Measurements from ENCODE around the gene LCLAT1.

LCLAT1 gene

DNA sequence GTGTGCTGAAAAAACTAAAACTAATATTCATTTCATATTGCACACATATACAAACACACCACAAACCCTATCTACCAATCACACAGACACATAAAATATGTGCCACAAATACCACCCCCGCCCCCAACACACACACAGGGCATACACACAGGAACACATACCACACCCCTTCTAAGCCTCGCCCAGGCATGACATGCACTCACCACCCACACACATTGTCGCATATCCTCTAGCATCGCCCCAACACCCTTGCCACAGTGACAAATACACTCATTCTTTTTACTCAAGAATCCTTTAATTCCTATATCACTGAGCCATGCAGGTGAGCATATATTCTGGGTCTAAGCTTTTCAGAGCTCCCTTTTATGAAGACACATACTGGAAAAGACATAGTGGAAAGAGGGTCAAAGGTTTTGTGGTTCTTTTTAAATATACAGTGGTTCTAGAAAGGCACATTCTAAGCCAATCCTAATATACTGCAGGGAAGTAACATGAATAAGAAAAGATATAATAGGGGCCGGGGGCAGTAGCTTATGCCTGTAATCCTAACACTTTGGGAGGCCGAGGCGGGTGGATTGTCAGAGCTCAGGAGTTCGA lies 24.5 kb upstream of the LCLAT1 start:
- DNase-seq (ENCODE audit: low spot score) = peak; percentile 99

DNA sequence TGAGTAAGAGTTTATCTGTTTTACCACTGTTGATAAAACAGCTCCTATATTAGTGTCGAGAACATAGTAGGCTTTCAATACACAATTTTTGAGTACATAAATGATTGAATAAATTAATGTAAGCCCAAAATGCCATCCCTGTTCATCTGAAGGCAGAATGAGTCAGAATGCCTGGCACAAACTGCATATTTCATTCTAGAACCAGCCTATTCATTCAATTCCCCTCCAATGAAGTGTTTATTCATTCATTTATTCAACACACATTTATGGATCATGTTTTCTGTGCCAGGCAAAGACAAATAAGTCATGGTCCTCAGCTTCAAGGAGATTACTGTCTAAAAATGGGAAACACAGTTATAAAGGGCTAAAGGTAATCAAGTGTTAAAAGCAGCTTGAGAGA lies 22.8 kb upstream of the LCLAT1 start:
- DNase-seq (ENCODE audit: low spot score) = no peak

DNA sequence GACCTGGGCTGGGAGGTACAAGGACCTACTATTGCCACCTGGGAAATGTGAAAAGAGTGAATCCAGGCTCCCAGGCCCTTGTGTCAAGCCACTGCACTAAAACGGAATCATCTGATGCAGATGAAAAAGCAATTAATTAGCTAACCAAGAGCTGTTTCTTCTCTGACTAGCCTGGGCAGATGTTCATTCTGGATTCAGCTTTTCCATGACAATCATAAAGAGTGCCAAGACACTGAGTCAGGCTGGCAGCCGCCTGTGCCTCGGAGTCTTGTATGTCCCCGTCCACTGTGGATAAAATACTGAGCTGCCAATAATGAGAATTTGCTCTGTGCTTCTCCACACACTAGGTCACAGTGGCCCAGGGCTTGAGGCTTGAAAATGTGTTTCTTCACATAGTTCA lies 21.7 kb upstream of the LCLAT1 start:
- no peak for DNase-seq (ENCODE audit: low spot score)

DNA sequence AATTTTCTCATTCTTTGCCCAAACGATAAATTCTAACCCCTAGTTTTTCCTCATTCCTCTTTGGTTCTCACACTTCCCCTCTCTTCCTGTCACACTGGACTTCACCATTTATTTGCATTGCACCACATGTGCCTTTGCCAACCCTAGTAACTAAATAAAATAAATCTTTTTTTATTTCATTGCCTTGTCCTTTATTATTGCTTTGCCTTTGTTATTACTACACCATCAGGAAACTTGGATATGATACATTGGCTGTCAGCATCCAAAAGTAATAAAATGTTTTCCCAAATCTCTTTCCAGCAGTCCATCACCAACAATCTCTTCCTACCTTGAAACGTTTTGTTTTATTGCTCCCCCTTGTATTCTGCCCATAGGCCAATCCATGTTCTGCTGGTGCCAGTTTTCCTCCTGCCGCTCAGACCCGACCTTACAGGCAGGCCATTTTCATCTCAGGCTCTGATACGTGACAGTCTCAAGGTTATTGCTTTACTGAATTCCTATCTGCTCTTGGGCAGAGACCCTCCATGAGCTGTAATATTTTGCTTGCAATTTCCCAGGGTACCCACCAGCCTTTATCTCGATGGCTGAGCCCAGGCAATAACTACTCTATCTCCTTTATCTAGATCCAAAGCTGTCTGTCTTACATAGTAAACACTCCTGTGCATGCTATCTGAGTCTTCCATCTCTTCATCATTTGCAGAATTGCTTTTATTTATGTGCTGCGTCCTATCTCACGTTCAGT lies 19.3 kb upstream of the LCLAT1 start:
- no peak for DNase-seq (ENCODE audit: low spot score)

DNA sequence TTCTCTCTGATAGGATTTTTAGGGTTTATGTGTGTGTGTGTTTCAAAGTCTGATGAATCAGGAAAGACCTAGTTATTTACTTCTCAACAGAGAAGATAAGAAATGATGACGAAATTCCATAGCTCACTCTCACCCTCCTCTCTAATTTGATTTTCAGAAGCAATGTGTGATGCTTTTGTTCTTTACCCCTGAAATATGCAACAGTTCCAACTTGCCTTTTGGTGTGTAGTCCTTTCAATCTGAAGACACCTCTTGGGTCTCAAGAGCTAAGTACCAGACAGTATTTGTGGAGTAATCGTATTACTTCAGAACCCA lies 18.7 kb upstream of the LCLAT1 start:
- no peak for DNase-seq (ENCODE audit: low spot score)

DNA sequence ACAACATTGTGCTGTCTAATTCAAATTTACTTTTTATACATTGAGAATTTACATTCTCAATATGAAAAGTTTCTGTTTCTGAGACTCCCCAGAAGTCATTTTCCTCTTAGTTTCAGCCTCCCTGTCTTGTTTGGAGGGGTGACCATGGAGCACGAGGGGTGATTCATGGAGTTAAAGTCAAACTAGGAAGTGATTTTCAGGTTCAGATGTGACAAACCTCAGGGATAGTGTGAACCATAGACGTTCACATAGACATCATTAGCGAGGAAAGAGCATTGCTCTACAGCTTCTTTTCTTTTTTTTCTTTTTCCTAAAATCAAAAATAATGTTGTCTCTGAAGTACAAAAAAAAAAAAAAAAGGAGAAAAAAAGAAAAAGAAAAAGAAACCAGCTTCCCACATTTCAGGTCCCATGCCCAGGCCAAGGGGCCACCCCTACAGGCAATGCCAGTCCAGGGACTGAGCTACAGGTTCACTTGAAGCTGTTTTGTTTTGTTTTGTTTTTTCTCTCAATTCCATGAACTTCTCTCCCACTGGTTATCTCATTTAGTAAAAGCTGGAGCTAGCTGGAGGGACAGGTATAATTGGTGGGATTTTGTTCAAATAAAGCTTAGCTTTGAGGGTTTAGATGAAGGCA lies 18.1 kb upstream of the LCLAT1 start:
- DNase-seq (ENCODE audit: low spot score) = no peak

DNA sequence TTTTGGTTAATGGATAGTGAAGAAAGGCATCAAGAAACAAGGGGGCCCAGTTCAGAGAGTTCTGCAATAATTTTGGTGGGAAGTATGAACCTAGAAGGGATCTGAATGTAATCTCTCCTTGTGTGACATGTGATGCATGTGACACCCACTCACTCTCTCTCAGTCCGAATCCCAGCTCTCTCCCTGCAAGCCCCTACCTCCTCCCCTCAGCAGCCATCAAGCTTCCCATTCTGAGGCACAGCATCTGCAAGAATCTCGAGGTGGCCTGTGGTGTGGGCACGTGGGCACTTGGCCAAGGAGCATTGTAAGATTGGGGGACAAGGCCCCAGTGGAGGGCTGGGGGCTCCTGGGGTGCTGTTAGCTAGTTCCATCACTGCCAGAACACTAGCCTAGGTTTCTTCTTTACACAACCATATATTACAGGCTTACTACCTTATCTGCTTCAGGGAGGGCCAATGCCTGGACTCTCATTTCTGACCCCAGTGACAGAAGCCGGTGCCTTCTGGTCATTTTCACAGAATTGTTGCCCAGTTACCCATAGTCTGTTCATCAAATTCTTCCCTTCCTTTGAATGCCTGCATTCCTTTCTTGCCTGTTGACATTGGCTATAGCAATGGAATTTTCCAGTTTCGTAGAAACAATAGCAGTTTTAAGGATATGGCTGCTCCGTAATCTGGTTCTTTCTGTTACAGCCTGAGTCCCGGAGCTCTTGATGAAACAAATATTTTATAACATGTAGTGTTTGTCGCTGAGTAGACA lies 13.3 kb upstream of the LCLAT1 start:
- DNase-seq (ENCODE audit: low spot score) = no peak

DNA sequence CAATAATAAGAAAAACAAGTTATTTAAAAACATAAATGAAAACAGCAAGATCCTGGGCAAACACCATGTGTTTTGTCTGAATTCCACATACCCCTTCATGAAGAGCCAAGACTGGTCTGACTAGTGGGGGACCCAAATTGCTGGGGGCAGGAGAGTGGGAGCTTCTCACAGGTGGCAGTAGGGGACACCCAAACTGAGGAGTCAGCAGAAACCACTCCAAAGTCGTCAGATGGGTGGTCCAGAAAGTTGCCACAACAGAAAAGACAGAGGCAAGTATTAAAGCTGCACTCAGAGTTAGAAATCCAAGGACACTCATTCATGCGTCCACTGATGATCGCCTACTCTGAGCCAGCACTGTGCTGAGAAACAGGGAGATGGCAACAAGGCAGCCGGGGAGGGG lies 12.3 kb upstream of the LCLAT1 start:
- DNase-seq (ENCODE audit: low spot score) = no peak

DNA sequence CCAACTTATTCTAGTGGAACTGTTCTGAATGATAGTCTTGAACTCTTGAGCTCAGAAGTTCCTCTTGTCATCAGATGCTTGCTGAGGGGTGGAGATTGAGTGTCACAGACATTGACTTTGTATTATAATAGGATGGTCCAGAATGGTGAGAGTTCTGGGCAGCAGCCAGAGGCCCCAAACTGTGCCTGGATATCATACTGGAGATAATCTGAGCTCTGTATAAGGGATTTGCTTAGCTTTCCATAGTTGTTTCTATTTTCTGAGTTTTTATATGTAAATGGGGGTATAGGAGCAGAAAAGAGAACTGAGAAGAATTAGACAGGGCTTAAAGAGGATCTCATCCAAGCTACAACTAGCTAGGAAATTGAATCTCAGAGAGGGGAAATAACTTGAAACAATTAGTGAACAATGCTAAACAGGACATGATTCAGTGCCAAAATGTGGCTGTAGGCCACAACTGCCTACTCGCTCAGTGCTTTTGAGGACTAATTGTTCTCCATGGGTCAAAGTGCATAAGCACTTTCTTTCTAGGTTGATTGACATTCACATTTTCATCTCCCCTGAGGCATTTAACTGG lies 10.1 kb upstream of the LCLAT1 start:
- DNase-seq (ENCODE audit: low spot score) = peak; percentile 66

DNA sequence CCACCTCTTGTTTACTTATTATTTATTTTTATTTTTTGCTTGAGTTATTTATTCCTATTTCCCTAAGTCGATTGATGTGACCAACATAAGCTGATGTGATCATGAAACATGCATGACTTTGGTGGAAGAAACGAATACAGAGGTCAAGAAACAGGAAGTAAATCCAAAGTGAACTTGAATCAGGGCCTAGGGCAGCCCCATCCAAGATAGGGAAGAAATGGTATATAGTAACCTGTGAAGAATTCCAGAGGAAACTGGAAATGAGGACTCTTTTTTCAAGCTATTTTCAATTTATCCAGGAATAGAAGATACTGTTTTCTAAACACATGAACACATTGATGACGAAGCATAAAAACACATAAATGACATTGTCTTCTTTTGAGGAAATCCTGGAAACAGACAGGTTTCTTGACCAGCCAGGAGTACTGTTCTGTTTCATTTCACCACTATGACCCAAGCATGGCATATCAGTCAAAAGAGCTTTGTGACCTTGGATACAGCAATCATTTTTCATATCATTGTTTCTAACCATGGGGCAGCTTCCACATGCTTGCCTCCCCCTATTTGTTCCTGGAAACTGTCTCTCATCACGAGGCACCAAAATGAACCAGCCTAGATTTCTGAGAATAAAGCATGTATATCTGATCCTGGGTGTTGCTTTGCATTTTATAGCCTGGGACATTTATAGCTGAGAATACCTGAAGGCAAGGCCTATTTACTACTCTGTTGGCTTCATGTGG lies 9.1 kb upstream of the LCLAT1 start:
- DNase-seq (ENCODE audit: low spot score) = no peak

DNA sequence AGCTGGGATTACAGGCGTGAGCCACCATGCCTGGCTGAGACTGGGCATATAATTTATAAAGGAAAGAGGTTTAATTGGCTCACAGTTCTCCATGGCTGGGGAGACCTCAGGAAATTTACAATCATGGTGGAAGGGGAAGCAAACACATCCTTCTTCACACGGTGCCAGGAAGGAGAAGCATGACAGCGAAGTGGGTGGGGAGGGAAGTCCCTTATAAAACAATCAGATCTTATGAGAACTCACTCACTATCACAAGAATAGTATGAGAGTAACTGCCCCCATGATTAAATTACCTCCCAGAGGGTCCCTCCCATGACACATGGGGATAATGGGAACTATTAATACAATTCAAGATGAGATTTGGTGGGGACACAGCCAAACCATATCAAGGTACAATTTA lies 7.8 kb upstream of the LCLAT1 start:
- no peak for DNase-seq (ENCODE audit: low spot score)

DNA sequence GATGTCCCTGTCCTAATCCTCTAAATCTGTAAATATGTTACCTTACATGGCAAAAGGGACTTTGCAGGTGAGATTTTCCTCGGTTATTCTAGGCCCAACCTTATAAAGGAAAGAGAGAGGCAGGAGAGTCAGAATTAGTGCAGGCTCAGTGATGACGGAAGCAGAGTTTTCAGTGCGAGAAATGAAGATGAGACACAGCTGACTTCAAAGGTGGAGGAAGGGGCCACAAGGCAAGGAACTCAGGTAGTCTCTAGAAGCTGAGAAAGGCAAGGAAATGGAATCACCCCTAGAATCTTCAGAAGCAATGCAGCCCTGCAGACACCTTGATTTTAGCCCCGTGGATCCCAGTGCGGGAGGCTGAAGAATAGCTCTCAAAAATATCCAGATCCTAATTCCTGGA lies 7.2 kb upstream of the LCLAT1 start:
- no peak for DNase-seq (ENCODE audit: low spot score)

DNA sequence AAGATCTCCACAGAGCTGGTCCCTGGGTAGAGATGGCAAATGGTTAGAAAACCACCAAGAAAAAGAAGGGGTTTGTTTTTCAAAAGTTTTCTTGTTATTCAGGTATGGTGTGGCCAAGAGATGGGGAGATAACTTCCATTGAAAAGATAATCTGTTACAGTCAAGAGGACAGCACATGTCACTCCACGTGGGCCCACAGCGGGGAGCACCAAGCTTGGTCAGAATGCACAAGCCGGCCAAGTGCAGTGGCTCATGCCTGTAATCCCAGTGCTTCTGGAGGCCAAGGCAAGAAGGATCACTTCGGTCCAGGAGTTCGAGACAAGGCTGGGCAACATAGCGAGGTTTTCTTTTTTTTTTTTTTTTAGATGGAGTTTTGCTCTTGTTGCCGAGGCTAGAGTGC lies 6.0 kb upstream of the LCLAT1 start:
- no peak for DNase-seq (ENCODE audit: low spot score)

DNA sequence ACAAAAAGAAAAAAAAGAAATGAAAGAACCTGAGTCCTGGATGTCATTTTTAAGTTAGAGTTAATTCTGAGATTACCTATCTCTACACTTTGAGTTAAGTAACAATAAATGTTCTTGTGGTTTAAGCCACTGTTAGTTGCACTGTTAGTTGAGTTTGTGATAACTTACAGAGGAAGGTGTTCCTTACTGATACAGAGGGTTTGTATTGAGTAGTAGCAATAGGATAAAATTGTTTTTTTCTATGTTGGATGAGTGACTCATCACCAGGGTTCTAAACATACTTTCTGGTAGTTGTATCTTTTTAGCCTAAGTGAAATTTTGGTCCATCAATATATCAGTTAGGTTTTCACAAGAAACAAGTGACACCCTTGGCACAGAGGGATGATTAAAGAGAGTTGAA lies 4.0 kb upstream of the LCLAT1 start:
- no peak for DNase-seq (ENCODE audit: low spot score)

DNA sequence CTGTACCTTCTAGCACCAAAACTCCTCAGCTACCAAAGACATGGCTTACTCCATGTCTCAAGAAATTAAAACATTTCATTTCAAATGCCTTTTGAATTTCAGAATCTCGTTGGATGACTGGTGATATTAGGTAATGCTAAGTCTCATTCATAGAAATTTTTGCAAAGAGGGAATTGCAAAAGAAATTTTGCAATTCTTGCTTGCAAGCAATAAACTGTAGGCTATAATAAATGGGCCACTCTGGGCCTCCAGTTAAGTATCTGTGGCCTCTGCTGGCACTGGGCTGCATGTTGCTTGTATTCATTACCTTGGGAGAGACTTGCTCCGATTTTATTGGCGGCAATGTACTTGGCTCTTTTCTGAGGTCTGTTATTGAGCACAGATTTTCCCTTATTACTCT lies 2.8 kb upstream of the LCLAT1 start:
- DNase-seq (ENCODE audit: low spot score) = no peak

DNA sequence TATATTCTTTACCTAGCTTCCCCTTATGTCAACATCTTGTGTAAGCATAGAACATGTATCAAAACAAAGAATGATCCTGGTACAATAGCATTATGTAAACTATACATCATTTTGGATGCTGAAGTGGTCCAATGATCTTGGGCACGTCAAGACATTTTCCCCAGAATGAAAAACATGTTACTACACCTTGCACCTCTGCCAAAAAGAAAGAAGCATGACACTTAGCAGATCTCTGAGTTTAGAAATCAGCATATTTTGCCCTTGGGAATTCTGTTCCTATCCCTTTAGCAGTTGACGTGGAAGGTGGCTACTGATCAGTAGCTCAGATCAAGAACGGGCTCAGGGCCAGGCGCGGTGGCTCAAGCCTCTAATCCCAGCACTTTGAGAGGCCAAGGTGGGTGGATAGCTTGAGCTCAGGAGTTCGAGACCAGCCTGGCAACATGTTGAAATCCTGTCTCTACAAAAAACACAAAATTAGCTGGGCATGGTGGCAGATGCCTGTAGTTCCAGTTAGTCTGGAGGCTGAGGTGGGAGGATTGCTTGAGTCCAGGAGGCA lies 1.7 kb upstream of the LCLAT1 start:
- no peak for DNase-seq (ENCODE audit: low spot score)

DNA sequence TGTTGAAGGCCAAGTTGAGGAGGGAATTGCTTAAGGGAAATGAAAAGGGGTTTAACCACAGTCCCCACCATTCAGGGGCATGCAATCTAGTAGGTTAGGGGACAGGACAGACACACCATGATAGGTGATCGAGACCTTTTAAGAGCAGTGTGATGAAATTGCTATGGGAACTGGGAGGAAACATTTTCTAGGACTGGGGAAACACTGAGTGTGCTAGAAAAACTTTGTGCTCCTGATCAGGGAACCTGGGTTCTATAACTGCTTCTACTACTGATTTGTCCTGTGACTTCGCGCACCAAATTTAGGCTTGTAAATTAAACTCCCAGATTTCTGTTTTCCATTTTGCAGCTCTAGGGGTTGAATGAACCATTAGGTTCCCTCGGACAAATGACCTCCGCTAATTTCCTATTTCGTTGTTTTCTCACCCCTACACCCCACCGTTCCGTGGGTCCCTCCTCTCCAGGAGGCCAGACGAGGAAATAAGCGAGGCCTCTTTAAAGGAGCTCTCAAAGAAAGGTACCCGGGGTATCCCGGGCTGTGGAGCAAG lies 371 bp upstream of the LCLAT1 start:
- peak; percentile 31 for DNase-seq (ENCODE audit: low spot score)

DNA sequence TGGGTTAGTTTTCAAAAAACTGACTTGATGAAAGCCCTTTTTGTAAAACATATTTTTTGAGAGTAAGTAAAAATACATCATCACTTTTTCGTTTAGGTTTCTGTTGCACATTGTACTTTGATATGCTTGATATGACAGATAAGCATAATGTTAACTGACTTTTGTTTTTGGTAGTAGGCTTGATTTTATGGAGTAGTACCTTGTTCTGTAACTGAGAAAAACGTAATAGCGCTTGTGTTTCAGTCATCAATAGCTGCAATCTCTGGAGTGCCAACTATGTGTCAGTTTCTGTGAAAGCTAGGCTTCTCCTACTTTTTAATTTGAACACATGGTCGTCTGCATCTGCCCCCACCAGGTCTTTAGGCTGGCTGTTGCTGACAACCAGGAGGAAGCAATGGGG lies 1.3 kb downstream of the LCLAT1 start:
- no peak for DNase-seq (ENCODE audit: low spot score)

DNA sequence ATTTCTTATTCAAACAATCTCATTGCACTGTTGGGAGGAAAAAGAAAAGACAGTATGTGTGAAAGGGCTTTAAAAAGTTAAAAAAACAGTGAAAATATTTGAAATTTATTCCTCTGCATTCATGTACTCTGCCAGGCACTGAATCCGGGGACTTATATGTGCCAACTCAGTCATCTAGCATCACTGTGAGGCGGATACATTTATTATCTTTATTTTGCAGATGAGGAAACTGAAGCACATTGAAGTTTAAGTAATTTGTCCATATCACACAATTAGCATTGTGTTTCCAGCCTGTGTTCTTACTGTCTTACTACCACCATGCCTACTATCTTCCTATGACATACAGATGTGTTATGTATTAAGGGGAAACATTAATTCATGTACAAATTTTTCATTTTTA lies 1.8 kb downstream of the LCLAT1 start:
- DNase-seq (ENCODE audit: low spot score) = no peak

DNA sequence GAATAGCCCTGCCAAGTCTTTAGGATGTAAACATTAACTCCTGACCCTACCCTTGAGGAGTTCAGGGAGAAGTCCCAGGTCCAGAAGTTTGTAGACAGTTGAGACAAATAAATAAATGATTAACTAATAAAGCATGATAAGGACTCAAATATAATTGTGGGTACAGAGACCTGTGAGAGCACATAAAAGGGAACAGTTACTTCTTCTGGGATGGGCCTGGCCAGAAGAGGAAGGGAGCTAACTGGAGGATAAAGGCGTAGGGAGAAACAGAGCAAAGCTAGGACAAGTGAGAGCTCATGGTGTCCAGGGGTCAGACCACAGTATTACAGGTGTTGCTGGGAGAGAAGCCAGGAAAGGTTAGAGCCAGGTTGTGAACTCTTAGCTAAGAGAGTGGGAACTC lies 3.0 kb downstream of the LCLAT1 start:
- DNase-seq (ENCODE audit: low spot score) = no peak

DNA sequence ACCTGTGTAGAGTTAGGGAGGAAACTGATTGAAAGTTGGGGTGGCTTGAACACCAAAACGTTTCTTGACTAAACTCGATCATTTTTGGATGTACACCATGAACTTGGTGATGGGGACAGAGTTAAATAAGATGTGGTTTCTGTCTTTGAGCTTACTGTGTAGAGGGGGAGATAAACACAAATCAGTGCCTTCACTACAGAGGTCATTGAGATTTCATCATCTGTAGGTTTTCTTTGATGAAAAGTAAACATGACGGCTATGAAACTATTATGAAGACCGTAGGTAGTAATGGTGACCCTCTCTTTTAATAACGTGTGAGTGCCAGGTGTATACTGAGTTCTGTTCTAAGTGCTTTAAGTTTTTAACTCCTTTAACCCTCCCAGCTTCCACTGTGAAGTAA lies 6.5 kb downstream of the LCLAT1 start:
- DNase-seq (ENCODE audit: low spot score) = no peak

DNA sequence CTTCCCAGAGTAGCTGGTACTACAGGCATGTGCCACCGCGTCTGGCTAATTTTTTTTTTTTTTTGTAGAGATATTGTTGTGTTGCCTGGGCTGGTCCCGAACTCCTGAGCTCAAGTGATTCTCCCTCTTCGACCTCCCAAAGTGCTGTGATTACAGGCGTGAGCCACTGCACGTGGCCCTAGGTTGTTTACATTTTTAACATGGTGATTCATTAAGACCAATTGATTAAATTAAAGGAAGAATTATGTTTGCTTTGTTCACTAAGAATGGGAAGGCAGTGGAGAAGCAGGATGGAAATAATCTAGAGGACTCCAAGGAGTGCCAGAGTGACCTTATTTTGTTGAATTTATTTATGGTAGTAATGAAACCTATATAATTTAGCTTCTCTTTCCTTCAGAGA lies 7.5 kb downstream of the LCLAT1 start:
- DNase-seq (ENCODE audit: low spot score) = no peak
